SH-SY5Y (cell line): ENCODE data around the gene MORN1.

Experiments used
- GATA2 ChIP-seq: IDR thresholded peaks from 2 replicates; pipeline ENCODE4 v1.6.1; 2011; ENCODE audit warnings: mild to moderate bottlenecking, low read depth, low read length
- GATA3 ChIP-seq: IDR thresholded peaks from 2 replicates; pipeline ENCODE4 v1.6.1; 2011; ENCODE audit warnings: low read depth, mild to moderate bottlenecking, low read length, moderate library complexity

GRCh38 chr1:2327841-2328240, 63.5 kb downstream of the MORN1 start:
- TF ChIP-seq GATA2 (no peak), GATA3 (no peak)
